DLD1 (cell line): ENCODE data around the gene RBM4.

ENCODE experiments used
- in situ Hi-C: cut with HindIII; loops from 2 replicates; pipeline ENCODE4 v1.10.0; 2017; ENCODE audit warnings: low sequenced_read_pairs

The RBM4 gene

GRCh38 chr11:66649903-66650302, 11.4 kb downstream of the RBM4 start:
- in situ Hi-C loops: no loop called here

DNA sequence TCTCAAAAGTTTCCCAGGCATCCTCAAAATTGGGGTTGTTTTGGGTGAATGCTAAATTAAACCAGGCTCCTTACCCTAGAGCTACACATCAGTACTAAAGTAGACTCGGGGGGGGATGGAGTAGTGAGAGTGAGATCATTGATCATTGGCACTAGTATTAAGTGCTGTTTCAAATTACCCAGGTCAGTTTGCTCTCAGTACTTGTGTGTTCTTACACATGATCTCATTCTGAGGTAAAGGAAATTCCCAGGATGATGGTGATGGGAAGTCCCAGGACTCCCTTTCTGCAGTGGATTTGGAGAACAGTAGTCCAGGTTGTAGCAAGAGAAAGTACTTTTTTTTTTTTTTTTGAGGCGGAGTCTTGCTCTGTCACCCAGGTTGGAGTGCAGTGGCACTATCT, 12.5 kb downstream of the RBM4 start:
- in situ Hi-C loops: no loop called here

- in situ Hi-C loops: no loop called here
Measured at GRCh38 chr11:66652651-66653050, 14.1 kb downstream of the RBM4 start.

DNA sequence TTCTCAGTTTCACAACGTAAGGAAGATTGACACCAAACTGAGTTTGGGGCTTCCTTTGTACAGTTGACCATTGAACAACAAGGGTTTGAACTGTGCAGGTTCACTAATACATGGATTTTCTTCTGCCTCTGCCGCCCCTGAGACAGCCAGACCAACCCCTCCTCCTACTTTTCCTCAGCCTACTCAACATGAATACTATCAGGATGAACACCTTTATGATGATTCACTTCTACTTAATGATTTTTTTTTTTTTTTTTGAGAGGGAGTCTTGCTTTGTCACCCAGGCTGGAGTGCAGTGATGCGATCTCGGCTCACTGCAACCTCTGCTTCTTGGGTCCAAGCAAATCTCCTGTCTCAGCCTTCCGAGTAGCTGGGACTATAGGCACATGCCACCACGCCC, 14.6 kb downstream of the RBM4 start:
- in situ Hi-C loops: no loop called here

- in situ Hi-C loops: no loop called here
Measured at GRCh38 chr11:66659763-66660162, 21.3 kb downstream of the RBM4 start.

DNA sequence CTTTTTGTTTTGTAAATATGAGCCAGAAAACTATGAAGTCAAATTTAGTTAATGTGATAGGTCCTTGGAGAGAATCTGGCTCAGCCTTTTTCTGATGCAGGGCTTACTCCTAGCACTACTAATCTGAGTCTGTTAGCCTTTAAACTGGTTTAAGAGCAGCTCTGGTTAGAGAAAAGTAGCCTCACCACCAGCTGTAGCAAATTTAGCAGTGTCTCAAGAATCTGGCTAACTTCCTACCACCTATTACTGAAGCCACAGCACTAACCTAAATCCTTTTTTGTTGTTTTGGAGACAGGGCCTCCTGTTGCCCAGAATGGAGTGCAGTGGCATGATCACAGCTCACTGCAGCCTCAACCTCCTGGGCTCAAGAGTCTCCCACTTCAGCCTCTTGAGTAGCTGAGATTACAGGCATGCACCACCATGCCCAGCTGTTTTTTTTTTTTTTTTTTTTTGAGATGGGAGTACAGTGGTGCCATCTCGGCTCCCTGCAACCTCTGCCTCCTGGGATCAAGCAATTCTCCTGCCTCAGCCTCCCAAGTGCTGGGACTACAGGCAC, 25.3 kb downstream of the RBM4 start:
- in situ Hi-C loops: no loop called here

DNA sequence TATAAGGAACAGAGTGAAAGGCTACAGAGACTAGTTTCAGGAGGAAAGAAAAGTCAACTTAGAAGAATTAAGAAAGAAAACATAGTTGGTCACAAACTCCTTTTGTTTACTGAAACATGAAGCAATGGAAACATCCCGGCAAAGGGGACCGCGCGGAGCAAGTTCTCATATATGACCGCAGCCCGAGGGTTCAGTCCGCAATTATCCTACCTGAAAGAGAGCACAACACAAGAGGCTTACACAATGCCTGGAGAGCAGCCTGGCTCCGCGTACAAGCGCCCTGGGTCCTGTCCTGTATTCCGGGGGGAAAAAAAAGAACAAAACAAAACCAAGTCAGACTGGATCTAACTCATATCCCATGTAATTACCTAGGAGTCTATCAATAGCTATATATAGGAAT, 26.9 kb downstream of the RBM4 start:
- in situ Hi-C loops: no loop called here

GRCh38 chr11:66670816-66671215, 32.3 kb downstream of the RBM4 start:
- in situ Hi-C loops: no loop called here

DNA sequence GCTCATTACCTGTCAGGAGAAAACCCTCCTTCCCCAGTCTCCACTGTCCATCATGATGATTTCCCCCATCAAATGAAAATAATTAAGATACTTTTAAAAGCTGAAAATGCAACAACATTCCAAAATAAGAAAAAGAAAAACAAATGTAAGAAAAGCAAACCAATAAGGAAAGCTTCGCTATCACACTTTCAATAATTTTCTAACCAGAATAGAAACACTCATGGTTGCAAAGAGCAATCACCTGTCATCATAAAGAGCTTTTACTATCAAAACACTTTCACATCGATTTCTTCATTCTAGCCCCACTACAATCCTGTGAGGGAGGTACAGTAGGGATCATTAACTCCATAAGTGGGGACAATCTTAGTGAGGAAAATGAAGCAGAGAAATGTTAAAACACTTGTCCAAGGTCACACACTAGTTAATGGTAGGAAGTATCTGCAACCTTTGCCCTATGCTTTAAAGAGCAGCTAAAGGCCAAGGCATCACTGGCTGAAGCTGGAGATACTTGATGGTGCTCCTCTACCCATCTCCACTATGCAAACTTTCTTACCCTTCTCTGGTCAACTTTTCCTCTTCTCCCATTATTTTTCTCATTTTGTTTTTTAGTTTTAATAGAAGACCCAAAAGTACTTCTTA, 36.6 kb downstream of the RBM4 start:
- in situ Hi-C loops: no loop called here

DNA sequence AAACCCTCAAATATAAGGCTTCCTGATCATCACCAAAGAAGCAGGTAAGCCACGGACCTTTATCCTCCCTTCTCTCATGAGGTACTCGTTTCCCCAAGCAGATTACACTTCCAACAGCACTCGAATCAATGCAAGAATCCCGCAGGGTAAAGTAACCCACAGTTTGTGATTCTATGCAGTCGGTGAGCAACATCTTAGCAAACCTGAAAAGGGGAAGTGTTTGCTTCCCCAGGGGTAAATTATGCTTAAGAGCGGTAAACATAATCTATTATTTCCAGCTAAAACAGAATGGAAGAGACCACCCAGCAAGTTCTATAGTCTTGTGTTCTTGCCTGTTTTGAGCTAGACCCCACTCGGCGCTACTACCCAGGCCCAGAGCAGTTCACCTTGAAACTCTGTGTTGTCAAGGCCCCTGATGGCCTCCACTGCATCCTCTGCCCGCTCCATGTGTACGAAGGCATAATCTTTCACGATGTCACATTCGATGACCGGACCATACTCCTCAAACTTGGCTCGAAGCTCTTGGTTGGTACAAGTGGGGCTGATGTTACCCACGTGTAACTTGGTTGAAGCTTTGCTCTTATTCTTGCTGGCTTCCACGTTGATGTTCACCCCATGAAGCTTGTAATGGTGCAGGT, 37.9 kb downstream of the RBM4 start:
- in situ Hi-C loops: no loop called here

GRCh38 chr11:66676931-66677598, 38.6 kb downstream of the RBM4 start:
- in situ Hi-C loops: no loop called here

DNA sequence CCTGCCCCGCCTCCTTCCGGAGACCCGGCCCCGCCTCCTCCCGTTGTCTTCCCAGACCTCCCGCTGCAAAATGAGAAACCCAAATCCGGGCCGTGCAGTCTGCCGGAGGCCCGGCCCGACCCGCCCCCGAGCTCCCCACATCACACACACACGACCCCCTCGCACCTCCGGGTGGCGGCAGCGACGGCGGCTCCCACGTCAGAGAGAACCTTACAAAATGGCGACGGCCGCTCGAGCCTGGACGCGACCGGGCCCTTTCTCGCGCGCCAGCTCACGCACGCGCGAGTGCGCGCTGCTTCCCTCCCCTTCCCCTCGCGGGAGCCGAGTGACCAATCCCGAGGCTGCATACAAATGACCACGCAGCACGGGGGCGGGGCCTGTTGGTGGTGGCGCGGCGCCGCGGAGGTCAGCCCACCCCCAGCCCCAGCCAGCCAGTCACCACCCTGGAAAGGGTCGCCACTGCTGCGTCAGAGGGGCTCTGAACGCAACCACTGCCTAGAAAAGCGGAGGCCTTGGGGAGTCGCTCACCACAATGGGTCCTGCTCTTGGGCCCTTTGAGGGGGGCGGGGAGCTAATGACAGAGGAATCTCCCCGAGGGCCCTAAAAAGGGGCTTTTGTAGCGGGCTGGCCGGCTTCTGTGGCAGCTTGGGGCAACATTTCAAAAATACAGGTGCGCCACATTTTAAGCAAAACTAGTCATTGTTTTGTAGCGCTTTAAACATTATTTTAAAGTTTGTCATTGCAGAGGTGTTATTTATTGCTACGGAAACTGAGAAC, 39.3 kb downstream of the RBM4 start, which contains the start of gene RBM4B:
RBM4B (minus strand) TSS at position 289 of the 777 bp plus-strand sequence. CDS start 808 bp downstream, outside the sequence.
- in situ Hi-C loops: no loop called here

DNA sequence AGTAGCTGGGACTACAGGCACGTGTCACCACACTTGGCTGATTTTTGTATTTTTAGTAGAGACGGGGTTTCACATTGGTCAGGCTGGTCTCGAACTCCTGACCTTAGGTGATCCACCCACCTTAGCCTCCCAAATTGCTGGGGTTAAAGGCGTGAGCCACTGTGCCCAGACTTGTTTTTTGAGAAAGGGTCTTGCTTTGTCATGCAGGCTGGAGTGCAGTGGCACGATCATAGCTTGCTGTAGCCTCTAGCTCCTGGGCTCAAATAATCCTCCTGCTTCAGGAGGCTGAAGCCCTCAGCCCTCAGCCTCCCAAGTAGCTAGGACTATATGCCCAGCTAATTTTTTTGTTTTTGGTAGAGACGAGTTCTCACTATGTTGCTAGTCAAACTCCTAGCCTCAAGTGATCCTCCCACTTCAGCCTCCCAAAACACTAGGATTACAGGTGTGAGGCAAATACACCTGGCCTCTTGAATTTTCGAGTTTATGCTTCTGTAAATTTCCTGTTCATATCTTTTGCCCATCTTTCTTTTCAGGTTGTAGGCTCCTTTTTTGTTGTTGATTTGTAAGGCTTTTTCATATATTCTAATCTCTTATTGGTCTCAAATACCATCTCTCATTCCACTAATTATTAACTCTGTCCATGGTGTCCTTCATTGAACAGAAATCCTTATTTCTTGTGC, 42.6 kb downstream of the RBM4 start:
- in situ Hi-C loops: no loop called here

DNA sequence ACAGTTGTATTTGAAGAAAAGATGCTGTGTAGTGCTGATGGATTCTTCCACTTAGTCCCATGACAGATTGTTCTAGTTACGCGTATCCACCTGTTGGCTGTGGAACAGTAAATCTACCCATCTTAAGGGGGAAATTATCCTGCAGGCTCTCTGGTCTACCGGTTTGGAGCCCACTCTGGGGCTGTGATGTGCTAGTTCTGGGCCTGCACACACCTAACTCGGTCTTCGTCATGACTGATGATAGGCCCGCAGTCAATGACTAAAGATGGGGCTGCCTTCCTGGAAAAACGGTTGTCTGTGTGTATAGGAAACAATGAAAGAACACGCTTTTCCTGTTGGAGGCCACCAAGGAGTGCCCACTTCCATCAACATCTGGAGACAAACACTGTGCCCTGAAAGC, 45.4 kb downstream of the RBM4 start:
- in situ Hi-C loops: no loop called here

GRCh38 chr11:66684635-66685034, 46.1 kb downstream of the RBM4 start:
- in situ Hi-C loops: no loop called here

- in situ Hi-C loops: no loop called here
Measured at GRCh38 chr11:66685276-66686099, 47.0 kb downstream of the RBM4 start.

DNA sequence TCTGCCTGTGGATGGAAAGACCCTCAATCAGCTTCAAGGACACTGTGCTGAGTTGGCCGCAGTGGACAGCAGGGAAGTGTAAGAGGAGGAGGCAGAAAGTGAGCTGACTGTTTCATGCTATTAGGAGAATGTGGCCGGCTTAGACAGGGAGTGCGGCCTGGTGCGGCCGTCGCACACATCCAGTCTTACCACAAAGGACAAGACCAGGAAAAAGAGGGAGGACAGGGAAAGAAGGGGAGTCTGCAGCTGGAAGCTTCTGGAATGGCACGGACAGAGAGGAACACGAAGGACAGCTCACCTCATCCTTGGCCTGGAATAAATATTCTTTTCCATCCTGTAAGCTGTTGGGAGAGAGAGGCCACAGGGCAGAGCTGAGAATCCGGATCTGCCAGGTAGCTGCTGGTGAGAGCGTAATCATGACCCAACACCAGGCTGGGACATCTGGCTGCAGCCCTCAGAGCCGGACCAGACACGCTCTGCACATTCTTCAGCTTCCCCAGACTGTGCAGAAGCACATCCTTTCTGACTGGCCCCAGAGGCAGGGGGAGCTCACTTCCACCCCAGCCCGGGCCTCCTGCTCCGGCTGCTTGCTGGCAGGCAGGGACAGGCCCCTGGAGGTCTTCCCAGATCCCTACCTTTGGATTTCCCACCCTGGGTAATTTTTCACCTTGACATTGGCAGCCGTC, 47.7 kb downstream of the RBM4 start:
- in situ Hi-C loops: no loop called here

GRCh38 chr11:66686801-66687750, 48.6 kb downstream of the RBM4 start:
- in situ Hi-C loops: no loop called here
